GM21526 (cell line): ENCODE results near the gene ARPC2.
A peak's percentile ranks its signal among the peaks of the same experiment; 100 is the strongest.

ENCODE experiments used
- ATAC-seq: cut with Tn5 transposase; IDR thresholded peaks from one replicate; pipeline ENCODE4 v1.9.1; 2021; ENCODE audit warnings: moderate library complexity; ENCODE audit not compliant: unreplicated experiment, low FRiP score

The ARPC2 gene

GRCh38 chr2:218216336-218216673, 684 bp upstream of the ARPC2 start:
- no peak for ATAC-seq

- ATAC-seq = peak; percentile 32
These were observed 625 bp downstream of the ARPC2 start for GRCh38 chr2:218217360-218218267.

GRCh38 chr2:218218268-218219185, 1.5 kb downstream of the ARPC2 start:
- peak; percentile 32 for ATAC-seq

GRCh38 chr2:218219934-218220333, 2.9 kb downstream of the ARPC2 start:
- ATAC-seq = no peak

- no peak for ATAC-seq
These were observed 4.0 kb downstream of the ARPC2 start for GRCh38 chr2:218221000-218221399.

GRCh38 chr2:218223046-218223445, 6.1 kb downstream of the ARPC2 start:
- ATAC-seq = no peak

- no peak for ATAC-seq
These were observed 7.2 kb downstream of the ARPC2 start for GRCh38 chr2:218224186-218224585.

- no peak for ATAC-seq
These were observed 9.9 kb downstream of the ARPC2 start for GRCh38 chr2:218226903-218227302.

- no peak for ATAC-seq
These were observed 11.5 kb downstream of the ARPC2 start for GRCh38 chr2:218228366-218229090.

- peak; percentile 69 for ATAC-seq
These were observed 12.2 kb downstream of the ARPC2 start for GRCh38 chr2:218229239-218229638.

GRCh38 chr2:218229851-218230250, 12.9 kb downstream of the ARPC2 start:
- ATAC-seq = no peak

- no peak for ATAC-seq
These were observed 13.9 kb downstream of the ARPC2 start for GRCh38 chr2:218230882-218231281.

- ATAC-seq = no peak
These were observed 16.6 kb downstream of the ARPC2 start for GRCh38 chr2:218233543-218233942.

GRCh38 chr2:218234521-218234920, 17.5 kb downstream of the ARPC2 start:
- no peak for ATAC-seq

- no peak for ATAC-seq
These were observed 18.0 kb downstream of the ARPC2 start for GRCh38 chr2:218235017-218235416.

- no peak for ATAC-seq
These were observed 19.8 kb downstream of the ARPC2 start for GRCh38 chr2:218236829-218237228.

- ATAC-seq = no peak
These were observed 21.9 kb downstream of the ARPC2 start for GRCh38 chr2:218238887-218239286.

GRCh38 chr2:218244204-218244603, 27.2 kb downstream of the ARPC2 start:
- ATAC-seq = no peak

GRCh38 chr2:218244665-218245064, 27.7 kb downstream of the ARPC2 start:
- no peak for ATAC-seq

- ATAC-seq = no peak
These were observed 28.2 kb downstream of the ARPC2 start for GRCh38 chr2:218245214-218245613.

GRCh38 chr2:218249691-218250090, 32.7 kb downstream of the ARPC2 start:
- no peak for ATAC-seq
